HEK293 (cell line): Measurements from ENCODE around the gene CDCA8.

Experiments
- CTCF ChIP-seq: fragments of 450-650 bp; formaldehyde crosslinking; IDR thresholded peaks from 2 replicates; pipeline ENCODE4 v1.5.1; 2016; ENCODE audit warnings: missing biosample characterization, missing genetic modification characterization
- PATZ1 ChIP-seq: fragments of 450-650 bp; formaldehyde crosslinking; IDR thresholded peaks from 2 replicates; pipeline ENCODE4 v1.5.1; 2016; ENCODE audit warnings: missing biosample characterization, missing genetic modification characterization
- REST ChIP-seq: fragments of 450-650 bp; formaldehyde crosslinking; IDR thresholded peaks from 2 replicates; pipeline ENCODE4 v1.5.1; 2016; ENCODE audit warnings: missing biosample characterization, missing genetic modification characterization
- ZBTB26 ChIP-seq: fragments of 450-650 bp; formaldehyde crosslinking; optimal IDR thresholded peaks from 2 replicates; pipeline ENCODE3; 2016; ENCODE audit warnings: missing biosample characterization, mild to moderate bottlenecking, missing genetic modification characterization
- ZFP37 ChIP-seq: fragments of 450-650 bp; formaldehyde crosslinking; IDR thresholded peaks from 2 replicates; pipeline ENCODE4 v1.5.1; 2016; ENCODE audit warnings: missing biosample characterization, missing genetic modification characterization
- ZNF174 ChIP-seq: fragments of 450-650 bp; formaldehyde crosslinking; IDR thresholded peaks from 2 replicates; pipeline ENCODE4 v1.5.0; 2017; ENCODE audit warnings: missing biosample characterization, mild to moderate bottlenecking, missing genetic modification characterization
- ZNF2 ChIP-seq: fragments of 450-650 bp; formaldehyde crosslinking; IDR thresholded peaks from 2 replicates; pipeline ENCODE4 v1.5.1; 2016; ENCODE audit warnings: missing biosample characterization, missing genetic modification characterization
- ZNF23 ChIP-seq: fragments of 450-650 bp; formaldehyde crosslinking; IDR thresholded peaks from 2 replicates; pipeline ENCODE4 v1.5.1; 2016; ENCODE audit warnings: missing biosample characterization, missing genetic modification characterization, borderline replicate concordance
- ZNF239 ChIP-seq: fragments of 450-650 bp; formaldehyde crosslinking; IDR thresholded peaks from 2 replicates; pipeline ENCODE4 v1.5.1; 2016; ENCODE audit warnings: missing biosample characterization, missing genetic modification characterization
- ZNF580 ChIP-seq: fragments of 450-650 bp; formaldehyde crosslinking; IDR thresholded peaks from 2 replicates; pipeline ENCODE4 v1.5.1; 2016; ENCODE audit warnings: missing biosample characterization, missing genetic modification characterization
- ZNF600 ChIP-seq: fragments of 450-650 bp; formaldehyde crosslinking; IDR thresholded peaks from 2 replicates; pipeline ENCODE4 v1.5.1; 2016; ENCODE audit warnings: missing biosample characterization, missing genetic modification characterization
- ZNF658 ChIP-seq: fragments of 450-650 bp; formaldehyde crosslinking; IDR thresholded peaks from 2 replicates; pipeline ENCODE4; 2016; ENCODE audit warnings: missing biosample characterization, missing genetic modification characterization

- TF ChIP-seq ZFP37 (tag by site-specific recombination), result no peak
- TF ChIP-seq ZNF239 (tag by site-specific recombination), result no peak
- no peak for TF ChIP-seq ZBTB26
- no peak for TF ChIP-seq CTCF
- TF ChIP-seq ZNF658 (tag by site-specific recombination), result no peak
- no peak for TF ChIP-seq ZNF174 (tag by site-specific recombination)
- TF ChIP-seq ZNF600, result no peak
- no peak for TF ChIP-seq ZNF23
- no peak for TF ChIP-seq ZNF580 (tag by site-specific recombination)
- no peak for TF ChIP-seq PATZ1 (tag by site-specific recombination)
- no peak for TF ChIP-seq REST
- TF ChIP-seq ZNF2, result no peak
These were observed 39.9 kb downstream of the CDCA8 start for GRCh38 chr1:37732111-37732780.
